ENCODE data around the gene CEP85L.

The CEP85L gene

GRCh38 chr6:118630067-118630466 is 21.3 kb downstream of the CEP85L start:
- no peak for DNase-seq (ENCODE audit: low read depth)
- no peak overlapping the region for H3K4me3 ChIP-seq (ENCODE audit: low read depth, low read length)
- TF ChIP-seq CTCF (IDR thresholded peaks at IDR 0.05; ENCODE audit: low read depth, low read length) = no peak
- TF ChIP-seq MYC (IDR thresholded peaks at IDR 0.05; ENCODE audit: low read depth, low read length) = no peak
- no peak for TF ChIP-seq POLR2A (IDR thresholded peaks at IDR 0.05; ENCODE audit: extremely low read depth, insufficient read length)
- no peak for TF ChIP-seq MAX (IDR thresholded peaks at IDR 0.05; ENCODE audit: low read depth, low read length)

GRCh38 chr6:118627724-118628123 is 23.7 kb downstream of the CEP85L start:
- H3K4me3 ChIP-seq (ENCODE audit: low read depth, low read length) = no peak overlapping the region
- no peak for DNase-seq (ENCODE audit: low read depth)
- TF ChIP-seq MYC (IDR thresholded peaks at IDR 0.05; ENCODE audit: low read depth, low read length) (no peak), MAX (IDR thresholded peaks at IDR 0.05; ENCODE audit: low read depth, low read length) (no peak), CTCF (IDR thresholded peaks at IDR 0.05; ENCODE audit: low read depth, low read length) (no peak), POLR2A (IDR thresholded peaks at IDR 0.05; ENCODE audit: extremely low read depth, insufficient read length) (no peak)

- no peak overlapping the region for H3K4me3 ChIP-seq (ENCODE audit: low read depth, low read length)
- no peak for TF ChIP-seq MYC (IDR thresholded peaks at IDR 0.05; ENCODE audit: low read depth, low read length)
- no peak for TF ChIP-seq CTCF (IDR thresholded peaks at IDR 0.05; ENCODE audit: low read depth, low read length)
- no peak for TF ChIP-seq MAX (IDR thresholded peaks at IDR 0.05; ENCODE audit: low read depth, low read length)
- TF ChIP-seq POLR2A (IDR thresholded peaks at IDR 0.05; ENCODE audit: extremely low read depth, insufficient read length) = no peak
- DNase-seq (ENCODE audit: low read depth) = no peak
These were observed 25.6 kb downstream of the CEP85L start for GRCh38 chr6:118625833-118626232.

GRCh38 chr6:118621799-118622470 is 29.5 kb downstream of the CEP85L start:
- TF ChIP-seq MYC (IDR thresholded peaks at IDR 0.05; ENCODE audit: low read depth, low read length) = no peak
- TF ChIP-seq MAX (IDR thresholded peaks at IDR 0.05; ENCODE audit: low read depth, low read length) = no peak
- no peak for TF ChIP-seq POLR2A (IDR thresholded peaks at IDR 0.05; ENCODE audit: extremely low read depth, insufficient read length)
- TF ChIP-seq CTCF (IDR thresholded peaks at IDR 0.05; ENCODE audit: low read depth, low read length) = no peak
- DNase-seq (ENCODE audit: low read depth) = no peak
- H3K4me3 ChIP-seq (ENCODE audit: low read depth, low read length) = no peak overlapping the region

GRCh38 chr6:118620202-118620601 is 31.2 kb downstream of the CEP85L start:
- DNase-seq (ENCODE audit: low read depth) = no peak
- H3K4me3 ChIP-seq (ENCODE audit: low read depth, low read length) = no peak overlapping the region
- TF ChIP-seq POLR2A (IDR thresholded peaks at IDR 0.05; ENCODE audit: extremely low read depth, insufficient read length) = no peak
- no peak for TF ChIP-seq MAX (IDR thresholded peaks at IDR 0.05; ENCODE audit: low read depth, low read length)
- no peak for TF ChIP-seq CTCF (IDR thresholded peaks at IDR 0.05; ENCODE audit: low read depth, low read length)
- TF ChIP-seq MYC (IDR thresholded peaks at IDR 0.05; ENCODE audit: low read depth, low read length) = no peak
